Measurements from ENCODE around the gene LSM10.

LSM10 gene

DNA sequence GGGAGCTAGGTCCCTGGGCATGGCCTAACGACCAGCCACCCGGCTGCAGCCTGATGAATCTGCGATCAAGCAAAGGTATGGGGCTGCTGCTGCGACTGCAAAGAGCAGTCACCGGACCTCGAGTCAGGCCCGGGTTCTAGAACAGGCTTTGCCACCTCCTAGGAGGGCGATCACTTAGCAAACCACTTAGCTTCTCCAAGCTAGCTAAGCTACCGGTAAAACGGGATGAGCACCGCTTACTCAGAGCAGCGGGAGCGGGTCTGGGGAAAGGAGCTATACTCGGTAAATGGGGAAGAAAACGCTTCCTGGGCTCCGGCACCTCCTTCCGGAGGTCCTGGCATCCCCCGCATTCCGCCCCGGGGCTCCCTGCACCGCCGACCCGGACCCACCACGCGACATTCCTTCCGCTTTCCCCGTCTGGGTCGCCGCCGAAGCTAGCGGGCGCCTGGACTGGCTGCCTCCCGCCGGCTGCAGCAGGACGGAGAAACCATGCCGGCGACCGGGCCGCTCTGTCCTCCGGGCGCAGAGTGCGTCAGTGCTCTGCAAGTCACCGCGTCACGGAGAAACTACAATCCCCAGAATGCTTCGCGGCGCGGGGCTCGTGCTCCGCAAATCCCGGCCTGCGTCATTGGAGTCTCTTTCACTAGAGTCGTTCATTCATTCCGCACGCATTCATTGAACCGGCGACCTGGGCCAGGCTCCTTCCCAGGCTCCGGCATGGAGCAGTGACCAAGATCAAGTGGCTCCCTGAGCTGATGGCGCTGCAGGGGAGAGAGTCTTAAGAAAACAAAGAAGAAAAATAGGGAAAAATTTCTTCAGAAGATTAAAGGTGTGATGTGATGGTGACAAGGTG lies at the start of gene LSM10:
TSS of gene LSM10 (minus strand) at position 531 of the 853 bp plus-strand sequence. CDS start 3,779 bp downstream, outside the sequence.
- peak; percentile 91 for DNase-seq
- in situ Hi-C loops (cut with MboI; ENCODE audit: low pct_unique_long_range_greater_than_20kb, low sequenced_read_pairs): no loop called here

DNA sequence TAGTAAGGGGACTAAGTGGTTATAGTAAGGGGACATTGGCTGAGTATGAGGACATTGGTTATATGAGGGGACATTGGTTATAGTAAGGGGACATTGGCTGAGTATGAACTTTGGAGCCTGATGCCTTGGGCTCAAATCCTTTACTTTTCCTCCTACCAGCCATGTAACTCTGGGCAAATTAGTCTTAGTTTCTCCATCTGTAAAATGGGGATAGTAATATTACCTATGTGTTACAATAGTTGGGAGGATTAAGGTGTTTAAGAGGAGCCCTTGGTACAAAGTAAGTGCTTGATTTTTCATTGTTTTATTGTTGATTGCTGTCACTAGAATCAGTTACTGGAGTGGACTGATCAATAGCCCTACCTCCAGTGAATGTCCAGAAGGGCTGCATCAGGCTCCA lies 49.7 kb upstream of the LSM10 start:
- no peak for DNase-seq
- in situ Hi-C loops (cut with MboI; ENCODE audit: low pct_unique_long_range_greater_than_20kb, low sequenced_read_pairs): no loop called here

DNA sequence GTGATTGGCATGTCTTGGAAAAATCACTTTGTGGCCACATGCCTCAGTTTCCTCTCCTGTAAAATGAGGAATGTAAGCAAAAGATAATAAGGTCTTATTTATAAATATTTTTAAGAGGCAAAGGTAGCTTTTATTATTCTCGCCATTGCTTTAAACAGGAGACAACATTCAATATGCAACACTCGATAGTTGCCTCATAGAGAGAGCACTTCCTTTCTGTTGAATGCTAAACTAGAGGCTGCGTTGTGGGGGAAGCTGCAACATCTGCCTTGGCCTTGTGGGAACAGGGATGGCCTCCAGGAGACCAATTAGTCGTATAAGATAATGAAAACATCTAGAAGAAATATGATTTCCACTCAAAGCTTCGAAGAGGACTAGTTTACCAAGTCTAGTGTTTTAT lies 49.0 kb upstream of the LSM10 start:
- in situ Hi-C loops (cut with MboI; ENCODE audit: low pct_unique_long_range_greater_than_20kb, low sequenced_read_pairs): no loop called here
- peak; percentile 28 for DNase-seq

DNA sequence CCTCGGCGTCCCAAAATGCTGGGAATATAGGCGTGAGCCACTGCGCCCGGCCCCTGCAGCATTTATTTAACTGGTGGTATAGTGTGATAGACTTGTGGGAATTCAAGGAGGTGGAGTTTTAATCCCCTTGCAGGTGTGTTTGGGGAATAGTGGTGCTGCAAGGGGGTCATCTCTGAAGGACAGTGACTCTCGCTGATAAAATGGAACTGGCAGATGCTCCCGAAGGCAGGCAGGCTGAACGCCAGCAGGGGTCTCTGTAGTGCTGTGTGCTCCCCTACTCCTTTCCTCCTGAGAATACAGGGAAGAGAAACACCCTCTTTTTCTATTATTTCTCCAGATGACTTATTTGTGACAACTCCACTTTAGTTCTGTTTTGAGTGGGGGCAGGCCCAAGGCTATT lies 48.6 kb upstream of the LSM10 start:
- in situ Hi-C loops (cut with MboI; ENCODE audit: low pct_unique_long_range_greater_than_20kb, low sequenced_read_pairs): no loop called here
- peak; percentile 74 for DNase-seq

DNA sequence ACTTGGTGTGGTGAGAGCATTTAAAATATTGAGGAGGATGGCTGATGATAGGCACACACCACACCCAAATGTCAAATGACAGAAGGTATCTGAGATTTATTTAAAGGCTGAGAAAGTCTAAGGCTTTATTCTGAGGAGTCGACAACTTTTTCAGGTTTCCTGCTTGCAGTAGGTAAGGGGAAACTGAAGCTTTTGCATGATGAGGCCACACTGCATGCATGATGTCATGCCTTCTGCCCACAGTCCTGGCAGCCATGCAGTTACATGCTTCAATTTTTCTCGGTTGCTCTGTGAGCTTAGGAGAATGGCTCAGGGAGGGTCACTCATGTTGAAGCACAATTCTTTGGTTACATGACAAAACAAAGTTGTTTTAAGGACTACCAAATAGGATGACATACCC lies 45.6 kb upstream of the LSM10 start:
- in situ Hi-C loops (cut with MboI; ENCODE audit: low pct_unique_long_range_greater_than_20kb, low sequenced_read_pairs): no loop called here
- no peak for DNase-seq

DNA sequence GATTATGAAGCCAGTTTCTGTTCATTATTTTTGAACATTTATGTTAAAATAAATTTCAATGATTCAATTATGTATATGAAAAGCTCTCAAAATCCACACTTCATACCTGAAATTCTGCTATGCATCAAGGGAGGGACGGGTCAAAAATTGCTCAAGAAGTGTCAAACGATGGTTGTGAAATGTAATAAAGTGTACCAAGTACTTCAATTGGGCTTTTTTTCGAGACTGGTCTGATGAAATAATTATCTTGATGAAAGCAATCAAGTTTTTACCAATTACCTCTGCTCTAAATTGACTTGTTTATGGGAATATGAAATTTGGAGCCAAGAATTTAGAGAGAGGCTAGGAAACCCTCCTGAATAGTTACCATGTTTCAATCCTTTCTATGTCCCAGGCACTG lies 44.6 kb upstream of the LSM10 start:
- in situ Hi-C loops (cut with MboI; ENCODE audit: low pct_unique_long_range_greater_than_20kb, low sequenced_read_pairs): no loop called here
- DNase-seq: no peak

DNA sequence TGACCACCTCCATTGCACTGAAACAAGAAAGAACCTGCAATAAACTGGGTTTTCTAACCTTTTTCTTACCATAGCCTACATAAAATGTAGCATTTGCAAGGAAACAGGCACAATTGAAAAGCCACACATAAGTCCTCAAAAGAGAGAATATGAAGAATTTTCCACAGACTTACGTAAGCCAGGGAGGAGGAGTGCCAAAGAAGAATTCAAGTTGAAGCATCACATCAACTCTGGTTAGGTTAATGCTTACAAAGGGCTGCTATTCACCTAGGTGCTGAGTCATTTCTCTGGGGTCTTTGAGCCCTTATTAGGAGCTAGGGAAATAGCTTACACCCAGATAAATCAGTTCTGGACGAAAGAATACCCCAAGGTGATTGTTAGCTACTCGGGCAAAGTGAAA lies 42.9 kb upstream of the LSM10 start:
- in situ Hi-C loops (cut with MboI; ENCODE audit: low pct_unique_long_range_greater_than_20kb, low sequenced_read_pairs): no loop called here
- no peak for DNase-seq

DNA sequence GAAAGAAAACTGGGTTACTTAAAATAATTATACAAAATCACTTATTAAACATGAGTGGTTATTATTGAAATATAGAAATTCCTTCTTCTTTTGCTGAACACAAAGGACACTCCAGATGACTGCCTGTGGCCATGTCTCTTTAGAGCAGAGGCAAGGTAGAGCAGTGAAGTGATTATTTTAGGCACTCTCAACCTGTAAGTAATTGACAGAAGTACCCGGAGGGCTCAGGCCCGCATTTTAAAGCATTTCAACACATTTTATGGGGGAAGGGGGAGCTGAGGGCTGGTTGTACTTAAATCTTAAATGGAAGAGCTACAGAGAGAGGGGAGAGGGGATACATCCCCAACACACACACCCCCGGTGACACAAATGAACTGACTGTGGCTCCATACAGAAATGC lies 42.3 kb upstream of the LSM10 start:
- no peak for DNase-seq
- in situ Hi-C loops (cut with MboI; ENCODE audit: low pct_unique_long_range_greater_than_20kb, low sequenced_read_pairs): no loop called here

DNA sequence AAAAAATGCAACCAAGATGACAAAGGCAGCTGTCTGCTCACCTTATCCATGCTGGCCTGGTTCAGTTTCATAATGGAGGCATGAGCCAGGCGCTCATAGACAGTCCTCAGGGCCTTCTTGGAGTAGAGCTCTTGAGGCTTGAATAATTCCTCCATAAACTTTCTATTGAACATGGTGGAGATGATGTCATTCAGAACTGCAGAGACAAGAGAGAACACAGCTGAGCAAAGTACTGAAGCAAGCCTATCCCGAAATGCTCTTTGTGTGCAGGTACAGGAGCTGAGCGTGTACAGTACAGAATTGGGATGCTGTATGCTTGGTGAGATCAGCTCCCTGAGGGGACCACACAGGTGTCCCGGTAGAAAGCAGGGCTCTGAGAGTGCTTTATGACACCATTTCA lies 41.0 kb upstream of the LSM10 start:
- in situ Hi-C loops (cut with MboI; ENCODE audit: low pct_unique_long_range_greater_than_20kb, low sequenced_read_pairs): no loop called here
- DNase-seq: no peak

DNA sequence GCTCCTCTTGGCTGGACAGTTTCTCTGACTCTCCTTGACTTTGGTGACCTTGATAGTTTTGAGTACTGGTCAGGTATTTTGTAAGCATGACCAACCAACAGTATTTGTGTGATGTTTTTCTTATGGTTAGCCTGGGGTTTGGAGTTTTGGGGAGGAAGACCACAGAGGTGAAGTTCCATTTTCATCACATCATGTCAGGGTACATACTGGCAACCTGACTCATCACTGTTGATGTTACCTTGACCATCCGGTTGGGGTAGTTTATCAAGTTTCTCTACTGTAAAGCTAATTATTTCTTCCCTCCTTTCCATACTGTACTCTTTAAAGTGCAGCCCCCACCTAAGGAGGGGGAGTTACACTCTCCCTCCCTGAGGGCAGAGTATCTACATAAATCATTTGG lies 39.1 kb upstream of the LSM10 start:
- in situ Hi-C loops (cut with MboI; ENCODE audit: low pct_unique_long_range_greater_than_20kb, low sequenced_read_pairs): no loop called here
- DNase-seq: no peak

DNA sequence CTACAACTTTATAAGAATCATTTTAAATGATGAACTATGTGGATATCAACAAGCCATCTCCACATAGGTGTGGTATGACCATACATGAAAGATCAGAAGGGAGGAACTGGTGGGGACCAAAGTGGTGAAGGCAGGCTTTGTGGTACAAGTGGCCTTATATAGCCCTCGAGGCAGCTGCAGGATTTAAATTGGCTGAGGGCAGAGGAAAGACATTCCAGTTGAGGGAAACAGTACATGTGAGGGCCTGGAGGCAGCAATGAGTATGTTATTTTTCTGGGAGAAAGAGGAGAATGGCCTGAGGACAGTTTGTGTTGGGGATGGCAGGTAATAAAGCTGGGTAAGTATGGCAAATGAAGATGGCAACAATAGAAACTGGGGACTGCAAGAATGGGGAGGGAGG lies 35.4 kb upstream of the LSM10 start:
- in situ Hi-C loops (cut with MboI; ENCODE audit: low pct_unique_long_range_greater_than_20kb, low sequenced_read_pairs): no loop called here

DNA sequence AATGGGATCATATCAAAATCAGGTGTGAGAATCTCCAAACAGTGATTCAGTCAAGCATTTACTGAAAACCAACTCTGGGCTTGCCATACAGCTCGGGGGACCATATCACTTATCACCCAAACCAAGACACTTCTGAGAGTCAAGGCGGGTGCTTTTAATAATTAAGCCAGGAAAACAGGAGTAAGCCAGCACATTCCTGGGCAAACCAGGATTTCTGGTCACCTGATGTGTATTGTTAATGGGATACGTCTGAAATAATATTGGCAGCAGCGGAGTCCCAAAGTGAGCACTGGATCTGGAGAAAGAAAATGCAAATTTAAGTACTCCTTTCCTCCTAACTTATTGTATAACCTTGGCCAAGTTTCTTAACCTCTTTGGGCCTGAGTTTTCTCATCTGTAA lies 34.9 kb upstream of the LSM10 start:
- in situ Hi-C loops (cut with MboI; ENCODE audit: low pct_unique_long_range_greater_than_20kb, low sequenced_read_pairs): no loop called here

More for the DNA sequence above, 35.4 kb upstream of the LSM10 start:
- DNase-seq: no peak

DNA sequence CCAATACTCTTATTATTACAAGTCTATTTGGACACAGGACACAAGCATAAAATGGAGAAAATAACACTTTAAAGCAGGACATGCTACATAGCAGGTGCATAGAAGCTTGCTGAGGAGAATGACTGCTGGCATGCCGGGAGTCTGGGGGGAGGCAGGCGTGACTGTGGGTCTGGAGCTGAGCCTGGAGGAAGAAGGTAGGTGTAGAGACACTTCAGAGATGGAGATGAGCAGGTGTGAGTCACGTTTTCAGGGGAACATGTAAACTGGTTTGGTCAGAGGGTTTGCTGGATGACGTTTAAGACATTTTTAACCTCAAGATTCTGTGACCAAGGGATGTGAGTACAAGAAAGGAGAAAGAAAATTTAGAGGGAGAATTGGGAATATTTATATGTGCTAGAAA lies 28.1 kb upstream of the LSM10 start:
- in situ Hi-C loops (cut with MboI; ENCODE audit: low pct_unique_long_range_greater_than_20kb, low sequenced_read_pairs): no loop called here
- no peak for DNase-seq

More for the DNA sequence above, 34.9 kb upstream of the LSM10 start:
- no peak for DNase-seq

DNA sequence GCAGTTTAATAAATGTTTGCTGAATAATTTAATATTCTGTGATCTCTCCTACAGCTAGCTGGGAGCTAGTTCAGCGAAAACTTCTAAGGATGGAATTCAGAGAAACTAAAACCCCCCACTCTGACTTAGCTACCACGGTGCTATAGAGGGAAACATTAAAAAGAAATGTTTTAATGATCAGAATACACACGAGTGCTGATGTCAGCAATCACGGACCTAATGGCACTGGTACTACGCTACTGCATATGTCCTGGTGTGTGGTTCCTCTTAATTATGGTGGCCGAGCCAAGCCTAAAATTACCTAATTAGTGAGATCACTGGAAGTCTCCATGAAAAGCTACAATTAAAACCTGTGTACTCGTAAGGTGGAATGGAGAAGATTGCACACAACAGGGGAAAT lies 23.9 kb upstream of the LSM10 start:
- in situ Hi-C loops (cut with MboI; ENCODE audit: low pct_unique_long_range_greater_than_20kb, low sequenced_read_pairs): no loop called here
- no peak for DNase-seq

DNA sequence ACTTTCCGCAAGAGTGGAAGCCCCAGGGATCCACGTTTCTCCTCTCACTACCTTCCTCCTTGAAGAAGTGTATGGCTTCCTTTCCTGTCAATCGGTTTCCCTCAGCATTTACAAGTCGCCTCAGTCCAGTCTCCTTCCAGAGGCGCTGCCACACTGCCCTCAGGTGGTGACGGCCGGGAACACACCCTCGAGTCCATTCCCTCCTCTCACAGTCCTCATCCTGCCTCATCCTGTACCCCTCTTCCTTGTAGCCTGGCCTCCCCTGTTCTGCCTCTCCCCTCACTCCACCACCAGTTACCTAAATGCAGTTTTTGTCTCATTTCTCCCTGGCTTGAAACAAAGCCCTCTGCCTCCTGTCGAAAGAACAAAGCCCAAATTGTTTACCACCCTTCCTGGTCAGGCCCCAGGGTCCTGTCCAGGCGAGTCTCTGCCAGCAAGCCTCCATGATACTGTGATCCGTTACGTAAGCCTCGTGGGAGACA lies 23.2 kb upstream of the LSM10 start:
- peak; percentile 95 for DNase-seq
- in situ Hi-C loops (cut with MboI; ENCODE audit: low pct_unique_long_range_greater_than_20kb, low sequenced_read_pairs): no loop called here

DNA sequence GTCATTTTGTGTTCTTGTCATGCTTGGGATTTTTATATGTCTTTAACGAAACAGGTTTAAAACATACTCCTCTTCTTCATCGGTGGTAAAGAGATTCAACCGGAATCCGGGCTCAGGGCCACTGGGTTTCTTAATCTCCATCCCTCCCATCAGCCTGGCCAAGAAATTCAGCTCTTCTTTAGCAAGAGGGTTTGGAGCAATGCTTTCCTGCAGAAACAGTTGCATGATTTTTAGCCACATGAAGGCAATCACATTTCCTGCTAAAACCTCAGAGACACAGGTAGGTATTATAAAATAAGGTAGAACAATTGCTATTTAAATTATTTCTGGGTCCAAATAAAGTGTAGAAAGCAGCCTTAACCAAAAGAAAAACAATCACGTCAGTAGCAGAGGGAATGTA lies 22.7 kb upstream of the LSM10 start:
- in situ Hi-C loops (cut with MboI; ENCODE audit: low pct_unique_long_range_greater_than_20kb, low sequenced_read_pairs): no loop called here
- DNase-seq: no peak

DNA sequence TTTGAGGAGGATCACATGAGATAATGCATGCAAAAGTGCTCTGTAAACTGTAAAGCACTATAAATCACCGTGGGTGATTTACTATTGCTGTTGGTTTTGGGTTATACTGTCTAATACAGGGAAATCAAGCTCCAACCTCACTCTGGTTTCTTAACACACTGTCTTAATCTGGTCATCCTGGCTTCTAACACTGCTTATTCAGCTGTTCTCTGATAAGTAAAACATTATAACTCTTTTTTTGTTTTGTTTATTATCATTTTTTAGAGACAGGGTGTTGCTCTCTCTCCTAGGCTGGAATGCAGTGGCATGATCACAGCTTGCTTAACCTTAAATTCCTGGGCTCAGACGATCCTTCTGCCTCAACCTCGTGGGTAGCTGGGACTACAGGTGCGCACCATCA lies 21.9 kb upstream of the LSM10 start:
- in situ Hi-C loops (cut with MboI; ENCODE audit: low pct_unique_long_range_greater_than_20kb, low sequenced_read_pairs): no loop called here
- DNase-seq: no peak

DNA sequence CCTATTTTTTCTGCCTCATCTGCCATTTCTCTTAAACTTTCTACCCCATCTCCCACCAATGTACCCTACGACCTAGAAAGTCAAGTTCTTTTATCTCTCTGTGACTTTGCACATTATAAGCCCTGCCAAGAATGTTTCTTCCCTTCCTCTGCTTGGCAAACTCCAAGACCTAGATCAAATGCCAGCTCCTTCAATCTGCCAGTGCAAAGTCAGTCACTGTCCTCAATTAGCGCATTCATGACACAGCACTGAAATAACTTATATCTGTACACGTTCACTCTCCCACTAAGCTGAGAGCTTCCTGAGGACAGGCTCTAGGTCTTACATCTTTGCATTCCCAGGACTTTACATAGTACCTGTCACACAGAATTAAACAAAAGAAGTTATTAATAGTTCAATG lies 21.4 kb upstream of the LSM10 start:
- no peak for DNase-seq
- in situ Hi-C loops (cut with MboI; ENCODE audit: low pct_unique_long_range_greater_than_20kb, low sequenced_read_pairs): no loop called here

DNA sequence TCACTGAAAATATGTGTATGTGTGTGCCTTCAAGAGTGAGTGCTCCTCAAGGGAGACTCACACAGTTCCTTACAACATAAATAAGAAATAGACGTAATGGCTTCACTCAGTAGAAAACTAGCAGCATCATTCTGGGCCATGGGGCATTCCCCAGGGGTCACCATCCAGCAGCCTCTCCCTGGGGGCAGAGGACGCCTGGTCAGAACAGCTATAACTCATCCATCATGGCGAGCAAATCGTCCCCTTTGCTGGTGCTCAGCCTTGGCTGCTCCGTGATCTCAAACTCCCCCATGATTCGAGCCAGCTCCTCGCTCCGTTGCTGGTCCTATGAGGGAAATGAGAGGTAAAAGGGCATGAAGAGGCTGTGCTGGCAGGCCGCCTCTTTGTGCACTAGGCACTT lies 20.2 kb upstream of the LSM10 start:
- no peak for DNase-seq
- in situ Hi-C loops (cut with MboI; ENCODE audit: low pct_unique_long_range_greater_than_20kb, low sequenced_read_pairs): no loop called here

DNA sequence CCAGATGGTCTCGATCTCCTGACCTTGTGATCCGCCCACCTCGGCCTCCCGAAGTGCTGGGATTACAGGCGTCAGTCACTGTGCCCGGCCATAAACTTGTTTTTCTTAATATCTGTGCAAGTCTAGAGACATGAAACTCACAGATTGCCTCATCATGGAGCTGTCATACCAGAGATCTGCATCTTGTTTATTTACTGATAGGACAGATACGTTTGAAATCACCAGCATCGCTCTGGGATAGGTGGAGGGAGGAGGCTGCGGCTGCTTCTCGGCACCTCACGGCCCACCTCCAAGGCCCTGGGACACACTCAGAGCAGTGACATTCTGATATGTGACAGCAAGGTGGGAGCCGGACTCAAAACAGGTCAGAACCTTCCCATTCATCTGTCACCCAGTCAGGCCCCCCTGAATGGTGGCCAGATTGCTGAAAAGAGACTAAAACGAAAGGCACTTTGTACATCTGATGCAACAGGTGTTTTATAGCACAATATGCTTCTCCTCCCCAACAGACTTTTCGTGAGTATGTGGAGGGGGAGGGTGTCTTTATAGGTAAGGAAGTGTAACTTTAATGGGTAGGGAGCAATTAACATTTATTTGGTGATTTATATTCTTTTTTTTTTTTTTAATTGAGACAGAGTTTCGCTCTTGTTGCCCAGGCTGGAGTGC lies 18.1 kb upstream of the LSM10 start:
- in situ Hi-C loops (cut with MboI; ENCODE audit: low pct_unique_long_range_greater_than_20kb, low sequenced_read_pairs): no loop called here
- no peak for DNase-seq

DNA sequence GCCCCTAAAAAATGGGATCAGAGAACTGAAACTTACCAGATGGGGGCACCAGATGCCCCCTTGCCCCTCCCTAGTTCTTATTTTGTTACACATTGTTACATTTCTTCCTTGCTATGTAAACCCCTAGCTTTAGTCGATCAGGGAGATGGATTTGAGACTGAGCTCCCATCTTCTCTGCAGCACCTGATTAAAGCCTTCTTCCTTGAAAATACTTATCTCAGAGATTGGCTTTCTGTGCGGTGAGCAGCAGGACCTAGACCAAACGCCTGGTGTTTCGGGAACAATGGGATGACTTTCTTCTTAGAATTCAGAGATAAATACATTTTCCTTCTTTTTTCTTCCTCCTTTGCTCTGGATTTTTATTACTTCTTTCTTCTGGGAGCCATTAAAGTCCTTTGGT lies 16.7 kb upstream of the LSM10 start:
- in situ Hi-C loops (cut with MboI; ENCODE audit: low pct_unique_long_range_greater_than_20kb, low sequenced_read_pairs): no loop called here
- no peak for DNase-seq
